Stimulated activated CD4-positive, alpha-beta T cell treated with anti-CD3 and anti-CD28 coated beads, Interleukin-4, amount 100 ng/mL, for 1 hour (primary cell): ENCODE measurements around the gene OR4B1.

Experiments used
- DNase-seq: peaks from one replicate; pipeline ENCODE4 v3.0.0-alpha.2; 2020

OR4B1 gene

DNA sequence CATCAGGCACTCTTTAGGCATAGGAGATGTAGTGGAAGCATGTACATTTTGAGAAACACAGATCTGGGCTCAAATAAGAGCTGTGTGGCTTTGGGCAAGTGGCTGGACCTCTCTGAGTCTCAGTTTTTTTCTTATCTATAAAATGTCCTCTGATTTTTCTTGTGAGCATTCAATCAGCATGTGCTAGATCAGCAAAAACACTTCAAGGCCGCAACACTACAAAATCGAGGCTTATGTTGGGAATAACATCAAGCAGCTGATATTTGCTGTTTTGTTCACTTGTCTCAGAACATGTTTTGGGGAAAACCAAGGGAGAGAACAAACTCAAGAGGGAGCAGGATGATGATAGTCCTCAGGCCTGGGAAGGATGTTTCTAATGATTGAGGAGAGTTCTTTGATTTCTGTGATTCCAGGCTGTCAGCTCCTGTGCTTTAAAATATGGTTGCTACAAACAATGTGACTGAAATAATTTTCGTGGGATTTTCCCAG is 46.9 kb downstream of the OR4B1 start, which contains the start of gene OR4X1:
TSS of gene OR4X1 (plus strand) at position 439 of the 489 bp plus-strand sequence. CDS start at position 439, 0 bp downstream.
- no peak for DNase-seq
